ENCODE results near the gene MDFI. TPM values are rescaled to one million over a fixed set of nuclear protein-coding genes. Genes with fewer than 3 reads are reported as not detected.

MDFI gene
- total and polyA plus RNA-seq, 8 donors = 25.9 to 139 (median 108) TPM

DNA sequence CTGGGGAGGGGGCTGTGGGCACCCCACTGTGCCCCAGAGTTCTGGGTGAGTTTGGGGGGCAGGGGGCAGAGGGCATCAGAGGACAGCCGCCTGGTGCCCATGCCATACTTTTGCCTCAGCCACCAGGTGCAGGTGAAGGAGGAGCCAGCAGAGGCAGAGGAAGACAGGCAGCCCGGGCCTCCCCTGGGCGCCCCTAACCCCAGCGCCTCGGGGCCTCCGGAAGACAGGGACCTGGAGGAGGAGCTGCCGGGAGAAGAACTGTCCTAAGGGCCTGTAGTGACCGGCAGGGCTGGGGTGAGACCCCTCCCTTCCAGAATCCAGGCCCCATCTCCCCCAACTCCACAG is 39.6 kb upstream of the MDFI start:
- ATAC-seq (no peak), DNase-seq (no peak)
- H3K4me3 ChIP-seq = no peak overlapping the region
- H3K4me1 ChIP-seq = peaks cover 0 to 3% of the 10 kb centered on the region in 2 donors
- TF ChIP-seq, protein P1, sequence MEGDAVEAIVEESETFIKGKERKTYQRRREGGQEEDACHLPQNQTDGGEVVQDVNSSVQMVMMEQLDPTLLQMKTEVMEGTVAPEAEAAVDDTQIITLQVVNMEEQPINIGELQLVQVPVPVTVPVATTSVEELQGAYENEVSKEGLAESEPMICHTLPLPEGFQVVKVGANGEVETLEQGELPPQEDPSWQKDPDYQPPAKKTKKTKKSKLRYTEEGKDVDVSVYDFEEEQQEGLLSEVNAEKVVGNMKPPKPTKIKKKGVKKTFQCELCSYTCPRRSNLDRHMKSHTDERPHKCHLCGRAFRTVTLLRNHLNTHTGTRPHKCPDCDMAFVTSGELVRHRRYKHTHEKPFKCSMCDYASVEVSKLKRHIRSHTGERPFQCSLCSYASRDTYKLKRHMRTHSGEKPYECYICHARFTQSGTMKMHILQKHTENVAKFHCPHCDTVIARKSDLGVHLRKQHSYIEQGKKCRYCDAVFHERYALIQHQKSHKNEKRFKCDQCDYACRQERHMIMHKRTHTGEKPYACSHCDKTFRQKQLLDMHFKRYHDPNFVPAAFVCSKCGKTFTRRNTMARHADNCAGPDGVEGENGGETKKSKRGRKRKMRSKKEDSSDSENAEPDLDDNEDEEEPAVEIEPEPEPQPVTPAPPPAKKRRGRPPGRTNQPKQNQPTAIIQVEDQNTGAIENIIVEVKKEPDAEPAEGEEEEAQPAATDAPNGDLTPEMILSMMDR (IDR thresholded peaks at IDR 0.05) = no peak
- H3K27ac ChIP-seq = no peak overlapping the region
- peaks cover 0 to 56% of the 10 kb centered on the region in 2 donors for H3K36me3 ChIP-seq
- H3K27me3 ChIP-seq = no peaks in the 10 kb centered on the region
- intact Hi-C loops (cut with DNase I) = loop anchor here in 1 of 2 donors (10.0 kb wide), 1 partner anchor 174 kb away; no protein-coding TSS in a partner anchor
- H3K9me3 ChIP-seq = no peaks in the 10 kb centered on the region

GRCh38 chr6:41599015-41599851 is 39.0 kb upstream of the MDFI start:
- H3K4me1 ChIP-seq = peaks cover 0 to 3% of the 10 kb centered on the region in 2 donors
- H3K27ac ChIP-seq = no peak overlapping the region
- ATAC-seq (no peak), DNase-seq (no peak)
- intact Hi-C loops (cut with DNase I) = loop anchor here in 1 of 2 donors (10.0 kb wide), 1 partner anchor 174 kb away; no protein-coding TSS in a partner anchor
- peaks cover 0 to 53% of the 10 kb centered on the region in 2 donors for H3K36me3 ChIP-seq
- H3K27me3 ChIP-seq = no peaks in the 10 kb centered on the region
- H3K4me3 ChIP-seq = no peak overlapping the region
- no peaks in the 10 kb centered on the region for H3K9me3 ChIP-seq
- TF ChIP-seq, protein P1 (IDR thresholded peaks at IDR 0.05) = no peak

- Histone ChIP-seq H3K27ac (no peak overlapping the region), H3K4me3 (no peak overlapping the region), H3K36me3 (peaks cover 0 to 46% of the 10 kb centered on the region in 2 donors), H3K4me1 (peaks cover 0 to 3% of the 10 kb centered on the region in 2 donors), H3K27me3 (no peaks in the 10 kb centered on the region), H3K9me3 (no peaks in the 10 kb centered on the region)
- intact Hi-C loops (cut with DNase I) = loop anchor here (5.0 to 10.0 kb wide), 2 partner anchors 82 to 175 kb away; no protein-coding TSS in a partner anchor
- TF ChIP-seq, protein P1 (IDR thresholded peaks at IDR 0.05) = no peak
- DNase-seq (no peak), ATAC-seq (no peak)
These were observed 38.3 kb upstream of the MDFI start for GRCh38 chr6:41599852-41600445.

DNA sequence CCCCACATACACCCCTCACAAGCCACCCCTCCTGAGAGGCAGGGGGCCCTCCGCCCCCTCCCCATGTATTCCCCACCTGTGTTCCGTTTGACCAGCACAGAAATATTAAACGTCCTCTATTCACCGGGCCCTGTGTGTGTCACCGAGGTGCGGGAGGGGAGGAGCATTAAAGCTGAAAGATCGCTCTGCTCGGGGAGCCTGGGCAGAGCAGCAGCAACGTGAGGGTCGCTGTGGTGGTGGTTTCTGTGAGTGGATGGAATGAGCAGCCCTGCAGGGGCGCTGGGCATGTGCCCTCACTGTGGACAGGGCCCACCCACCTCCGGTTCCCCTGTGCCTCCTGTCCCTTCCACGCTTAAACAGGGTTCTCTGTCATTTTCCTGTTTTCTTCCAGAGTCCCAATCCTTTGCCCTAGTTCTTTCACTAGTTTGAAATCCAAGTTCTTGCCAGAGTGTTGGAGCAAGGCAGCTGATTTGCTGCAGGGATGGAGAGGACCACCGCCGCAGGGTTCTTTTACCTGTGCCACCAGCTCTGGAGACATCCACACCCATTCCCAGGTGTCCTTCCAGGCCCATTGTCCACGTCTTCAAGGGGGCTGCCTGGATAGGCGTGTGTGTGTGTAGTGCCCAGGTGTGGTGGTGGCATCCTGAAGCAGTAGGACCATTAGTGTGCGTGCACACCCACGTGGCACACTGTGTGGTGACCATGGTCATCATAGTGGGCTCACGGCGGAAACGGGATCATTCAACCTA is 37.6 kb upstream of the MDFI start:
- H3K36me3 ChIP-seq = peaks cover 0 to 39% of the 10 kb centered on the region in 2 donors
- H3K4me3 ChIP-seq = no peak overlapping the region
- H3K9me3 ChIP-seq = no peaks in the 10 kb centered on the region
- no peak overlapping the region for H3K27ac ChIP-seq
- TF ChIP-seq, protein P1 (IDR thresholded peaks at IDR 0.05) = no peak
- ATAC-seq (no peak), DNase-seq (no peak)
- H3K27me3 ChIP-seq = no peaks in the 10 kb centered on the region
- intact Hi-C loops (cut with DNase I) = loop anchor here in 1 of 2 donors (5.0 kb wide), 1 partner anchor 82 kb away; no protein-coding TSS in a partner anchor
- H3K4me1 ChIP-seq = peaks cover 0 to 3% of the 10 kb centered on the region in 2 donors

Measured in left lung (tissue), 10 donors.